ENCODE measurements around the gene WDR48. TPM values are rescaled to one million over a fixed set of nuclear protein-coding genes. Genes with fewer than 3 reads are reported as not detected.

Gene WDR48
- total and polyA plus RNA-seq, 2 experiments from 2014 or later = 27.2 to 54.3 TPM

DNA sequence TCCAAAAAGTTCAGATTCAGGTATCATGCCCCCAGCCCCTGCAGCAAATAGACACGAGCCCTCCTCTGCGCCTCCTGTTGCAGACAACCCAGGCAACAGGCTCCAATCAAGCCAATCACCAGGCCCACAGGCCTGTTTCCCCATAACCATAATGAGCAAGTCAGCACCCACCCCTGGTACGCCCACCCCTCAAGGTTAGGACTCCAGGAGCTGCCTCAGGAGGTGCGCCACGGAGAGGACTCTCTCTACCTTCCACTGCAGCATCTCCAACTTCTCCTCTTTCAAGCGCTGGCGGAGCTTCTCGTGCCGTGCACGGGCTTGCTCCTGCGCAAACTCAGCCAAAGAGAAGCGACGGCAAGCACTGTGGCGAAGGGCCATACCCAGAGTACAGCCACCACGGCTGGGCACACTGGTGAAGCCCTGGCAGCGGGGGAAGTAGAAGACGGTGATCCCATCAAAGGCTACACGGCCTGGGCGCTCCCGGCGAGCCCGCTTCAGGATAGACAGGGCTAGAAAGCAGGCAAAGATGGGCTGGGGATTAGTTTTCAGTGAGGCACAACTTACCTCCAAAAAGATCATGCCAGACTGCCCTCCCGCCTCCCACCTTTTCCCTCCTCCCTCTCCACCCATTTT is 93.0 kb downstream of the WDR48 start:
- DNase-seq (ENCODE audit: low spot score) = no peak
- peaks cover 7% of the 10 kb centered on the region for H4K20me1 ChIP-seq (replicated peaks; ENCODE audit: insufficient read depth)
- H3K4me1 ChIP-seq (ENCODE audit: insufficient read depth) = peaks cover 33% of the 10 kb centered on the region
- H3K27ac ChIP-seq (ENCODE audit: low read depth) = no peak overlapping the region
- ATAC-seq = no peak
- peaks cover 17% of the 10 kb centered on the region; the same call in 1 of the 2 replicates for H3K36me3 ChIP-seq (ENCODE audit: insufficient read depth)
- H3F3A ChIP-seq (replicated peaks; ENCODE audit: low read depth) = no peaks in the 10 kb centered on the region
- H3K9me2 ChIP-seq (ENCODE audit: insufficient read depth) = no peaks in the 10 kb centered on the region
- no peak overlapping the region for H3K27ac Mint-ChIP-seq
- TF ChIP-seq ZNF114 (CRISPR knock-in tag; IDR thresholded peaks at IDR 0.05) (no peak), ETS1 (IDR thresholded peaks at IDR 0.05) (no peak), CREB1 (CRISPR knock-in tag; IDR thresholded peaks at IDR 0.05; ENCODE audit: low read depth) (no peak), EZH2 (IDR thresholded peaks at IDR 0.05; ENCODE audit: low read depth, unreplicated experiment) (no peak)
- H3K27me3 Mint-ChIP-seq (ENCODE audit: insufficient read depth, low read depth, poor library complexity) = peaks cover 14% of the 10 kb centered on the region
- peaks cover 42% of the 10 kb centered on the region for H3K36me3 Mint-ChIP-seq (ENCODE audit: low read depth)
- peaks cover 43% of the 10 kb centered on the region for H3K4me1 Mint-ChIP-seq
- no peak overlapping the region for H2AFZ ChIP-seq
- no peak overlapping the region for H3K4me3 Mint-ChIP-seq
- H3K27me3 ChIP-seq (ENCODE audit: insufficient read depth) = no peaks in the 10 kb centered on the region
- no peak overlapping the region for H3K4me3 ChIP-seq
- H3K9me3 Mint-ChIP-seq = no peaks in the 10 kb centered on the region
- no peak overlapping the region for H3K4me2 ChIP-seq
- H3K79me2 ChIP-seq (replicated peaks; ENCODE audit: insufficient read depth) = peaks cover 32% of the 10 kb centered on the region

DNA sequence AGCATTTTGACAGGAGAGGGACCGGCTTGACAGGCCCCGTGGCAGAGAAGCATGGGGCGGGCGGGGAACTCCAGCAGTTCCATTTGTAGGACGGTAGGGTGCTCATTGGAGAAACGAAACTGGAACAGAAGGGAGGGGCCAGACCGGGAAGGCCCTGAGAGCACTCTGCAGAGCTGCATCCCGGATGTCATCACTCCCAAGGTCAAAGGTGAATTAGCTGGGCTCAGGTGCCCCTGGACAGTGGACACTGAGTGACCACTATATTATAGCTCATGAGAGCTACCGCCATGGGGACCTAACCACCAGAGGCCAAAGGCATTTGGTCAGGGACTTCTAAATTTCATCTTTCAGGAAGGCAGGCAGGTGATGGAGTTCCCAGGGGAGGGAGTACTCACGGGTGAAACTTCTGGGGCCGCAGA is 94.3 kb downstream of the WDR48 start:
- no peak for ATAC-seq
- no peak overlapping the region for H3K4me2 ChIP-seq
- no peak overlapping the region for H3K4me3 Mint-ChIP-seq
- TF ChIP-seq EZH2phosphoT487 (IDR thresholded peaks at IDR 0.05; ENCODE audit: unreplicated experiment) = no peak
- TF ChIP-seq ETS1 (IDR thresholded peaks at IDR 0.05) = no peak
- TF ChIP-seq REST (IDR thresholded peaks at IDR 0.05; ENCODE audit: unreplicated experiment) = no peak
- no peak for TF ChIP-seq NANOG (IDR thresholded peaks at IDR 0.05; ENCODE audit: borderline replicate concordance)
- no peak for TF ChIP-seq ZNF331 (CRISPR knock-in tag; IDR thresholded peaks at IDR 0.05; ENCODE audit: low read depth)
- TF ChIP-seq JUNB (IDR thresholded peaks at IDR 0.05; ENCODE audit: unreplicated experiment) = no peak
- no peak for TF ChIP-seq EZH2 (IDR thresholded peaks at IDR 0.05; ENCODE audit: low read depth, unreplicated experiment)
- TF ChIP-seq POLR2AphosphoS5 (IDR thresholded peaks at IDR 0.05; ENCODE audit: low read depth) = no peak
- TF ChIP-seq CREB1 (CRISPR knock-in tag; IDR thresholded peaks at IDR 0.05; ENCODE audit: low read depth) = no peak
- TF ChIP-seq, protein P1, sequence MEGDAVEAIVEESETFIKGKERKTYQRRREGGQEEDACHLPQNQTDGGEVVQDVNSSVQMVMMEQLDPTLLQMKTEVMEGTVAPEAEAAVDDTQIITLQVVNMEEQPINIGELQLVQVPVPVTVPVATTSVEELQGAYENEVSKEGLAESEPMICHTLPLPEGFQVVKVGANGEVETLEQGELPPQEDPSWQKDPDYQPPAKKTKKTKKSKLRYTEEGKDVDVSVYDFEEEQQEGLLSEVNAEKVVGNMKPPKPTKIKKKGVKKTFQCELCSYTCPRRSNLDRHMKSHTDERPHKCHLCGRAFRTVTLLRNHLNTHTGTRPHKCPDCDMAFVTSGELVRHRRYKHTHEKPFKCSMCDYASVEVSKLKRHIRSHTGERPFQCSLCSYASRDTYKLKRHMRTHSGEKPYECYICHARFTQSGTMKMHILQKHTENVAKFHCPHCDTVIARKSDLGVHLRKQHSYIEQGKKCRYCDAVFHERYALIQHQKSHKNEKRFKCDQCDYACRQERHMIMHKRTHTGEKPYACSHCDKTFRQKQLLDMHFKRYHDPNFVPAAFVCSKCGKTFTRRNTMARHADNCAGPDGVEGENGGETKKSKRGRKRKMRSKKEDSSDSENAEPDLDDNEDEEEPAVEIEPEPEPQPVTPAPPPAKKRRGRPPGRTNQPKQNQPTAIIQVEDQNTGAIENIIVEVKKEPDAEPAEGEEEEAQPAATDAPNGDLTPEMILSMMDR (conservative IDR thresholded peaks at IDR 0.05; ENCODE audit: low read depth in 2 of 2) = no peak
- no peak for TF ChIP-seq ZNF114 (CRISPR knock-in tag; IDR thresholded peaks at IDR 0.05)
- no peak for TF ChIP-seq STAT1 (IDR thresholded peaks at IDR 0.05; ENCODE audit: unreplicated experiment)

More for the DNA sequence above, 94.3 kb downstream of the WDR48 start:
- H3K27me3 Mint-ChIP-seq (ENCODE audit: insufficient read depth, low read depth, poor library complexity) = peaks cover 19% of the 10 kb centered on the region
- H3K4me1 ChIP-seq (ENCODE audit: insufficient read depth) = peaks cover 45% of the 10 kb centered on the region
- H3K36me3 ChIP-seq (ENCODE audit: insufficient read depth) = peaks cover 17% of the 10 kb centered on the region; the same call in 1 of the 2 replicates
- H3K4me3 ChIP-seq = no peak overlapping the region
- H3K36me3 Mint-ChIP-seq (ENCODE audit: low read depth) = peaks cover 42% of the 10 kb centered on the region
- no peaks in the 10 kb centered on the region for H3K9me2 ChIP-seq (ENCODE audit: insufficient read depth)
- 0 out of 2 replicates have a peak overlapping the region, but pooled peaks have one; percentile 17 for H3K27ac Mint-ChIP-seq
- no peaks in the 10 kb centered on the region for H3K27me3 ChIP-seq (ENCODE audit: insufficient read depth)
- no peak for DNase-seq (ENCODE audit: low spot score)
- no peak overlapping the region for H3K27ac ChIP-seq (ENCODE audit: low read depth)
- no peaks in the 10 kb centered on the region for H3K9me3 Mint-ChIP-seq
- no peaks in the 10 kb centered on the region for H3F3A ChIP-seq (replicated peaks; ENCODE audit: low read depth)
- peaks cover 7% of the 10 kb centered on the region for H4K20me1 ChIP-seq (replicated peaks; ENCODE audit: insufficient read depth)
- peaks cover 44% of the 10 kb centered on the region for H3K79me2 ChIP-seq (replicated peaks; ENCODE audit: insufficient read depth)
- peaks cover 55% of the 10 kb centered on the region for H3K4me1 Mint-ChIP-seq
- H2AFZ ChIP-seq = no peak overlapping the region

Data from GM23338 (cell line).